Measurements from ENCODE around the gene XPNPEP1. TPM values are rescaled to one million over a fixed set of nuclear protein-coding genes. Genes with fewer than 3 reads are reported as not detected.

Gene XPNPEP1
- total and polyA plus RNA-seq, 2 of the 4 experiments (the other 2 are of a cell fraction): 164 to 311 TPM

GRCh38 chr10:109913306-109913892 is 9.9 kb downstream of the XPNPEP1 start:
- intact Hi-C loops (cut with micrococcal nuclease): no loop called here
- H3K4ac ChIP-seq (ENCODE audit: low read depth, low read length): no peak overlapping the region
- H3K27me3 ChIP-seq (ENCODE audit: control insufficient read depth, insufficient read depth, low read length): no peaks in the 10 kb centered on the region
- peaks cover 4% of the 10 kb centered on the region for H3K36me3 ChIP-seq (ENCODE audit: control insufficient read depth, insufficient read depth, low read length)
- dilution Hi-C loops (cut with HindIII; ENCODE audit: low sequenced_read_pairs, unreplicated experiment): no loop called here
- peaks cover 14% of the 10 kb centered on the region for H3K9me1 ChIP-seq (ENCODE audit: insufficient read depth, low read length)
- H2BK20ac ChIP-seq (ENCODE audit: low read depth, low read length): no peak overlapping the region
- DNase-seq: no peak
- H4K91ac ChIP-seq (ENCODE audit: insufficient read depth, low read depth, low read length): peak overlapping the region; percentile 3; the same call in 1 of the 2 replicates
- H3K79me1 ChIP-seq (ENCODE audit: low read depth in 1 of 2, low read length in 2 of 2): peaks cover 34 to 60% of the 10 kb centered on the region in 2 experiments
- peak overlapping the region; percentile 12; the same call in 1 of the 2 replicates for H2BK120ac ChIP-seq (ENCODE audit: low read depth, low read length)
- H2AK5ac ChIP-seq (ENCODE audit: low read depth, low read length): 0 out of 2 replicates have a peak overlapping the region, but pooled peaks have one; percentile 11
- in situ Hi-C loops (cut with MboI; ENCODE audit: low sequenced_read_pairs): loop anchor here (25.0 kb wide), 1 partner anchor 649 kb away; the partner anchor contains the start of gene SMC3
- ChIA-PET CTCF (interaction anchor here (2.0 kb wide), 1 partner anchor 29 kb away, joined by 5 read pairs; no protein-coding TSS in a partner anchor), POLR2A (ENCODE audit: unreplicated experiment) (interaction anchor here (0.6 to 0.9 kb wide), 2 partner anchors 10 to 169 kb away, joined by 4 to 5 read pairs; no protein-coding TSS in a partner anchor)
- peak overlapping the region; percentile 68 for H2BK5ac ChIP-seq (ENCODE audit: low read depth, low read length, poor library complexity, severe bottlenecking)
- H3K4me1 ChIP-seq (ENCODE audit: control insufficient read depth, insufficient read depth, low read length): peaks cover 16% of the 10 kb centered on the region
- no peak overlapping the region for H3K23ac ChIP-seq (ENCODE audit: low read depth, low read length)
- H3K4me3 ChIP-seq (ENCODE audit: insufficient read depth, low read depth, low read length): no peak overlapping the region
- peak overlapping the region; percentile 6; the same call in 1 of the 2 replicates for H3K4me2 ChIP-seq (ENCODE audit: low read depth, low read length)
- no peak for ATAC-seq (ENCODE audit: low read depth)
- no peak overlapping the region for H3K9ac ChIP-seq (ENCODE audit: low read depth, low read length)
- H4K5ac ChIP-seq (ENCODE audit: low read depth, low read length): peak overlapping the region; percentile 72; the same call in 1 of the 2 replicates
- H4K8ac ChIP-seq (ENCODE audit: low read depth in 2 of 2, low read length in 2 of 2): no peak overlapping the region
- H3K27ac ChIP-seq (ENCODE audit: insufficient read depth, low read length): no peak overlapping the region
- H3K56ac ChIP-seq (ENCODE audit: extremely low read depth, insufficient read depth, low read length): no peak overlapping the region
- H4K20me1 ChIP-seq (ENCODE audit: insufficient read depth, low read length): peaks cover 25% of the 10 kb centered on the region; the same call in 1 of the 2 replicates
- WGBS, 2 experiments (ENCODE audit: extremely low coverage in 2 of 2, insufficient read length in 1 of 2): no CpG with 5 or more reads among the region's 4 CpGs
- no TSS peak for BruUV-seq (replicated peaks)
- H2AFZ ChIP-seq (replicated peaks; ENCODE audit: low read length, poor library complexity): no peak overlapping the region
- H3K18ac ChIP-seq (ENCODE audit: low read depth, low read length): peak overlapping the region; percentile 63; the same call in 1 of the 2 replicates
- peak overlapping the region; percentile 24; the same call in 1 of the 2 replicates for H3K14ac ChIP-seq (replicated peaks; ENCODE audit: low read depth, low read length)
- H3K9me3 ChIP-seq (ENCODE audit: control insufficient read depth, insufficient read depth, low read length): no peaks in the 10 kb centered on the region
- peak overlapping the region; percentile 6; the same call in 1 of the 3 replicates for H2BK15ac ChIP-seq (ENCODE audit: low read depth, low read length)
- no peak overlapping the region for H2AK9ac ChIP-seq (replicated peaks; ENCODE audit: low read depth, low read length, poor library complexity)
- TF ChIP-seq RAD21 (IDR thresholded peaks at IDR 0.05; ENCODE audit: low read length) (no peak), CTCF (conservative IDR thresholded peaks at IDR 0.05; ENCODE audit: low read depth, low read length) (no peak), BHLHE40 (IDR thresholded peaks at IDR 0.05; ENCODE audit: low read depth, low read length) (no peak), CHD1 (IDR thresholded peaks at IDR 0.05; ENCODE audit: low read depth, low read length) (no peak)

Data from IMR-90 (cell line).